SIG-M5 treated with dmso at 0.1 percent for 504 hours (cell line): ENCODE data around the gene NR3C2.

Experiments
- DNase-seq: peaks from one replicate; lab custom pipeline; 2025; ENCODE audit not compliant: unreplicated experiment; lab: John Stamatoyannopoulos, UW

NR3C2 gene

DNA sequence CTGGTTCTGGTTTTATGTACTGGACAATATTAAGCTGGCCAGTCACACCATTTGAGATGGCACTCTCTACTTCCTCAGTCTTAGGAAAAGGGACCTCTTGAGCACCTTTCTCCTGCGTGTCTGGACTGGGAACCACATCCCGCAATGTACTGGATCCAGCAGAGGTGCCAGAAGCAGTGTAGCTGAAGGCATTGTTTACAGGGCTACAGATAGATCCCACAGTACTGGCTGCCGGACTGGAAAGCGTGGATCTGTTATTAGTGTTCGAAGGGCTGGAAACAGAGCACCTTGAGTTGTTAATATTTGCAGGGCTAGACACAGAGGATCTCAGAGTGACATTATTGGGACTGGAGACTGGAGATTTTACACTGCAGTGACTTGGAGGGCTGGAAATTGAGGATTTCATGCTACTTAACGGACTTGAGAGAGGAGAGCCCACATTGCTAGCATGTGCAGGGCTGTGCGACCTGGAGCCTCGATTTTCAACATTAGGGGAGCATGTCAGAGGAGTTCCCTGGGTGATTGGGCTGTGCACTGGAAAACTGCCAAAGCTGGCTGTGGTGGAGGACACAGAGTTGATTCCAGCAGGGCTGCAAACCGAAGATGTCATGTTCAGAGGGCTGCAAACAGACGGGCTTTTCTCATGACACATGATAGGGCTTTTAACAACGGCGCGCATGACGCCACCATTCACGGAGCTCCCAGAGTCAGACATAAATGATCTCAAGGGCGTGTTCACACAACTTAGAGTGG lies 6.4 kb downstream of the NR3C2 start:
- DNase-seq, result no peak

GRCh38 chr4:148434075-148434773 lies 8.0 kb downstream of the NR3C2 start:
- no peak for DNase-seq

DNA sequence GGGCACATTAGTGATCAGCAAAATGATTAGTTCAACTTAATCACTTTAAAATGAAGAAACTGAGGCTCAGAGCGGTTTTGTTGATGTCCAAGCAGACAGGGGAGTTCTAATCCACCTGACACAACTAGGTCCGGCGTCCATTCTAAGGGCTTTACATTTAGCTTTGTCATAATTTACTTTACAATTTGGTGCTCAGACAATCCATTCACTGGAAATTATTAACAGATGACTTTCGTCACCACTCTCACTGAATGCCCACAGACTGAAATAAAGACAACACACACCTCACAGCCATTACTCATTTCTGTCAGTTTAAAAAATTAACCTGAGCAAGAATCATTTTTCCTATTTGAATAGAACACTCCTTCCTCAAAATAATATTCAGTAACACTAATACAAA lies 10.8 kb downstream of the NR3C2 start:
- no peak for DNase-seq

GRCh38 chr4:148430854-148431253 lies 11.4 kb downstream of the NR3C2 start:
- no peak for DNase-seq

DNA sequence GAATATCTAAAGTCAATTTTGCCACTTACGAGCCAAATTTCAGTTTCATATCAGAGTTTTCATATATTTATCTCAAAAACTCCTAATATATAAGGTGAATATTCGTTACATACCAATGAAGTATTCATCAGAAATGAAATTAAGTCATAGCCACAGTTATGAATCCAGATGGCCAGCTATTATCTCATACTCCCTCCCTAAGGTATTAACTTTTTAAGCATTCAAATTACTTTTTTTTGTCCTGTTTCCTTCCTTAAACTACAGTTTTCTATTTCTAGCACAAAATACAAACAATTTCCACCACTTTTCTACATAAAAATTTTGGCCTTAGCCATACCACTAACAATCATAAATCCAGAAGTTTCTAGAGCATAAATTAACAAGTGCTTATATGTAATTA lies 13.0 kb downstream of the NR3C2 start:
- DNase-seq, result no peak

DNA sequence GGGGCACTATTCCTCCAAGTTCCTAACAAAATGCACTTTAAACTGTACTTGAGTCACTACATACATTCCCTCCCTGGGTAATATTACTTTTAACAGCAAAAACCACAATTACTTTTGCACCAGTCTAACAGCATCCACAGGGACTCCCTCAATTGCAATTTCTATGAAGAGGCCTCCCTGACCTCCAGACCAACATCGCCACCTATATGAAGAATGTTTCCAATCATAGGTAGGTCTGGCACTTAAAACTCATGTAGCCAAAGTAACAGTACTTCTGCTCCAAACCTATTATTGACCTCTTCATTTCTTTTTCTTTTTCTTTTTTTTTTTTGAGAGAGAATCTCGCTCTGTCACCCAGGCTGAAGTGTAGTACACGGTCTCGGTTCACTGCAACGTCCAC lies 15.6 kb downstream of the NR3C2 start:
- no peak for DNase-seq

DNA sequence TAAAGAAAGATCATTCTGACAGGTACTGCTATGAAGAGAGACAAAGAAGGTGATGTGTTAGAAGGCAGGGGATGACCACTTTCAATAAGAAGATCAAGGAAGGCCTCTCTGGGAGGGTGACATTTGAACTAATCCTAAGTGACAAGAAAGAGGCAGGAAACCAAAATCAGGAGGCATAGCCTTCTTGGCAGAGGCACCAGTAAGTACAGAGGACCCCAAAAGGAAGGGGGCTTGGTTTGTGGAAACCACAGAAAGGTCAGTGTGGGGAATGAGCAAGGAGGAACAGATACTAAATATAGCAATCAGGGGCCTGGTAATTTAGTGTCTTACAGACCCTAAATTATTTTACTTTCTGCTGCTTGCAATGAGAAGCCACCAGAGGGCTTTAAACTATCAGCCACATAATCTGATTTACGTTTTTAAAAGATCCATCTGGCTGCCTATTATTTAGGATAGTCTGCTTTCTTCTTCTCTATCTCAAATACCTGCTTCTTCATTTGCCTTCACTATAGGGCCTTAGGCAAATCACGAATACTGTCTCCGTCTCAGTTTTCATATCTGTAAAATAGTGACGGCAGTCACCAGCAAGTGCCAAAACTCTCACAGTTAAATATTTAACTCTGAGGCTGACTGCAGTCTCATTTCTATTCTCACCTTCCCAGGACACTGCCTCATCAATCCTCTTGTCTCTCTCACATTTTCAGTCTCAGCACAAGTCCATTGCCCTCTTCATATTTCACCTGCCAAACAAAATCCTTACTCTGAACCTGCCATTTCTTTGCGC lies 16.7 kb downstream of the NR3C2 start:
- no peak for DNase-seq

DNA sequence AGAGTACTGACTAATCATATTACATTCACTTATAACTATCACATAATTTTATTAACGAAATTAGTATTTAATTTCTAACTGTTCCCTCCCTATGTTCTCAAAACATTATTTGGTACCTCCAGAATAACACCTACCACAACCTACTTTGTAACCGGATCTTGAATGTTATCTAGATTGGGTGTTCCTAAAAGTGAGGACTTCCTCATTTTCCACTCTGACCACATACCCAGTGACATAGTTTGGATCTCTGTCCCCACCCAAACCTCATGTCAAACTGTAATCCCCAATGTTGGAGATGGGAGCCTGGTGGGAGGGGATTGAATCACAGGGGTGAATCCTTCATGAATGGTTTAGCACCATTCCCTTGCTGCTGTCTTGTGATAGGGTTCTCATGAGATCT lies 21.8 kb downstream of the NR3C2 start:
- DNase-seq, result no peak

DNA sequence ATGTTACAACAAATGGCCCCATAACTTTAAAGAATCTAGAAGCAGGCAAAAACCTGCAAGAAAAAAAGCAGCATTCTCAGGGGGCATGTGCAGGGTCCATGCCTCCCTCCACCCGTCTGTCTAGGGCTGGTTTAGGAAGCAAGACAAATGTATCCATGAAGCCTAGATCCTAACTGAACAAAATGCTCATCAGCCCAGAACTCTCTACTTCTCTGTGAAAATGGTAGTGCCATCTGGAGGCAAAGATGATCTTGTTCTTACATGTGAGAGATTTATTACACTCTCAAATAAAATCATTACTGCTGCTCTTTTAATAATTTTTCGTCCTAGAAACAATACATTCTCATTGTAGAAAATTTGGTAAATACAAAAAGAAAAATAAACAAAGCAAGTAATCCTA lies 26.7 kb downstream of the NR3C2 start:
- DNase-seq, result no peak

DNA sequence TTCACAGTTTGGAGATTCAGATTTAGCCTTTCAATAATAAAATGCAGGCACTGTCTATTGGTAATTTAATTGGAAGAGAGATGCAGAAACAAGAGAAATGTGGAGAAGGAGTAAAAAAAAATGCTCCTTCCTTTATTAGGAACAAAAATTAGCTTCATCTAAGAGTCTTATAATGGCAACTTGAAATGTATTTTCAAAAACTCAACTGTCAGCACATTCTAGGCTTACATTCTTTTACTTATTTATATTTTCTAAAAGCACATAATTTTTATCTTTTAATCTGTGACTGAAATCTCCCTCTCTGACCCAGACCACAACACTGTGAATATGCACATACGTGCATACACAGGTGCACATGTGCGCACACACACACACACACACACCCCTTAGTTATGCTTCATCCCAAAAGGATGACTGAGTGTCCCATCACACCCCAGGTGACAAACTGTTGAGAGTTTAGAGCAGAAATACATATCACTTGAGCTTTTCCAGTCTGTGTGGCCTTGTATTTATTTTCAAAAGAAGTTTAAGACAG lies 29.7 kb downstream of the NR3C2 start:
- no peak for DNase-seq

DNA sequence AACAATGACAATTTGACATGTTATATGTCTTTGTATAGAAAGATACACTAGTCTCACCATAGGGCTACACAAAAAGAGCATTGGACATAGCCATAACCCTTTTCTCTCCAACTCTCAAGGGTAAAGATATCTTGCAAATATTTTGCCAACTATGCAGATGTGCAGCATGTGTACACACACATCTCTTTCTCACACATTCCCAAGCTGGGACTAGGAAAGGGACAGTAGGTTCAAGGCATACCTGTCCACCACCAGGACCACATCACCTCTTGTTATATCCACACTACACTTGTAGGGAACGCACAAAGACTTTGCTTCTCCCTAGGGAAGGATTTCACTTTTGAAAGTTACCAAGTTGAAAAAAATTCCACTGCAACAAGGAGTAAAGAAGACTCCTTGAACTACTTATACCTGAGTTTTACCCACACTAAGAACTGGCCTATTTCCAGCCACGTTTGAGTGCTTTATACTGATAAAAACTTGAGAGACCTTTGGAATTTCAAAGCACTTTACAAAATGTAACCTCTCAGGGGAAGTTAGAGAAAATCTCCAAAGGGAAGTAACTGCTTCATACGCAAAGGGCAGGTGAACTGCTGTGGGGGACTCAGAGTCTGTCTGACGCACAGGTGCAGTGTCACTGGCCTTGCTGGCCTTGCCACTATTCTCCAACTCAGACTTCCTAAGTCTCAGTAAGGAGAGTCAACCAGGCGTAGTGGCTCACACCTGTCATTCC lies 36.9 kb downstream of the NR3C2 start:
- DNase-seq, result no peak

DNA sequence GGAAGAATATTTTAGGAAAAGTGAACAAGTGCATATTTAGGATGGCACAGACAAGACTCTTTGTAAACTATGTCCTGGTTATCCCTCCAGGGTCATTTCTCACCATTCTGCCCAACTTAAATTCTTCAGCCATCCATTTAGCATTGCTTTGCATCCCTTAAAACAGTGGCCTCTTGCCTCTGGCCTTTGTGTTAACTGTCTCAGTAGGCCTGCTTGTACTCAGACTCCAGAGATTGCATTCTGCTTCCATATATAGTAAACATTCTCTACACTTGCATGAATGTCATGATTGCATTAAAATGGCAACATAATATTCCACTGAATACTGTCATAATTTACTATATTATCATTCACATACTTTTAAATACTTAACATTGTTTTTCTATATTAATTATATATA lies 43.2 kb downstream of the NR3C2 start:
- no peak for DNase-seq

DNA sequence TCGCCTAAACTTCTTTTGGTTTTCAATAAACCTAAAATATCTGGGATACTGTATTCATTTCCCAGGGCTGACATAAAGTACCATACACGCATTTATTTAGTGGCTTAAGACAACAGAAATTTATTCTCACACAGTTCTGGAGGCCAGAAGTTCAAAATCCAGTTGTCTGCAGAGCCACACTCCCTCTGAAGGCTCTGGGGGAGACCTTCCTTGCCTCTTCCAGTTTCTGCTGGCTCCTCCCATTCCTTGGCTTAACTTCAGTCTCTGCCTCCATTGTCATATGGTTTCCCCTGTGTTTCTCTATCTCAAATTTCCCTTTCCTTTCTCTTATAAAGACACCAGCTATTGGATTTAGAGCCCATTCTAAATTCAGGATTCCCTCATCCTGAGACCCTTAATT lies 44.4 kb downstream of the NR3C2 start:
- DNase-seq, result no peak

DNA sequence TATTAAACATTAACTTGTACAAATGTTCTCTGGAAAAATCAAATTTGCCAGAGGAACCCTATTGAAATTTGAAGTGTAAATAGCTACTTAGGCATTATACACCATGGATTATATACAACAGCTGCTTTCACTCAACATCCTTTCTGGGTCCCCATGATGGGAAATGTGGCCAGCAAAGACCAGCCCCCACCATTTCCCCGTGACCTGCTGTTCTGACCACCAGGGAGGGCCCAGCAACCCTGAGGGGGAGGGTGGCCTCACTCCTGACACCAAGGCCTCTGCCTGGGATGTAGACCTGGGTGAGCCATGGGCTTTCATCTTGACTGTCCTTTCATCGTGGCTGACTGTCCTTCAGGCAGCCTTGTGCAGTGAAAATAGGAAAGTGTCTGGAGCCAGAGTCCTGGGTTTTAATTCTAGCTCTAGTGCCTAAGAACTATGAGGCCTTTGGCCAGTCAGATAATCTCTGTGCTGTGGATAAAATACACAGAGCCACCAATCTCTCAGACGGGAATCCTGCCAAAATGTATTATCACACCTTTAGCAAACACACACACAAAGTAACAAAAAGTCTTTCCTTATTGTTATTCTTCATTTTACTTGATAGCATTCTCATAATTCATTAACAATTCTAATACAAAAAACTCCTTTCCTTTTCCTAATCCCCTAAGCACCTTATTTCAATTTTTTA lies 45.1 kb downstream of the NR3C2 start:
- no peak for DNase-seq

DNA sequence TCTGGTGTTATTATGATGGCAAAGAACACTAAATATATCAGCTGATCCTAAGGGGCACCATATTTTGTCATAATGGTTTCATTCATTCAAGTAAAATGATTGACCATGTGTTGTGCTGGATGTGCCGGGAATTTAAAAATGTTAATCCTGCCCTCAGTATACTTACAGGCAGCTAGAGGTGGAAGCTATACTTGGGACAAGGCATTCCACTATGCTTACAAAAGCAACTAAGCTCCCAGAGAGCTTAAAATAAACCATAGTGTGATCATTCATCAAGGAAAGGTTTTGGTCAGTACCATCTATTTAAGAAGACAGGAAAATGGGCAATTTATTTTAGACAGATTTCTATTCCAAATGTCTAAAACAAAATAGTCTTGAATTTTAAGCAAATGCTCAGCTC lies 46.4 kb downstream of the NR3C2 start:
- DNase-seq, result no peak

DNA sequence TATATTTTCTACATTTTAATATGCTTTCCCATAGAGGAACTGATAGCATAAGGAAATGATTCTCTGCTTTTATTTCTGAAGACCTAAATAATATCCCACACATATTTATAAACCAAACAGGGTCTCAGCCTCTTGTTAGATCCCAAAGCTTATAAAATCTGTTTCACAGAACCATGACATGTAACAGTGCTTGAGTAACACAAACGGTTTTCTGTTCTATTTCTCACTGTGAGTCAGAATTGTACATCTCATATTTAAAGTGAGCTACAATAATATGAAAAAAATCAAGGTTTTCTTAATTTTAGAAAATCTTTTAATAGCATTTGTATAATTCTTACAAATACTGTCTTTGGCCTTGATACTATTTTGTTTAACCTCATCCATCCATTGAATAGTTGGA lies 51.2 kb downstream of the NR3C2 start:
- no peak for DNase-seq

DNA sequence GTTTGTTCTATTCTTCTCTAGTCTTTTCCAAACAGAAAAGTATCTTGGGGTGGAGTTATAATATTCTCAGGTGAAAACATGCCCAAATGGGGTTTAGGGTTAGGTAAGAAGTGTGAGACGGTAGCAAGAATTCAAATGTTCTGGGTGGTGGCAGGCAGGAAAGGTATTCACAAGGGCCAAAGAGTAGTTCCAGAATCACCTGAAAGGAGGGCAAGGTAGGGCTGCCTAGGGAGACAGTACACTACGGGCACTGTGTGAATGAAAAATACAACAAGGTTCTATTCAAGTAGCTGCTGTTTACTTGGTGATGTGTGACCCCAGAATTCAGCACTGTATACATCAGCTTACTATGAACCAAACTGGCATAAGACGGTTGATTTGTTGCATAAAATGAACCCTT lies 51.9 kb downstream of the NR3C2 start:
- DNase-seq, result no peak

- DNase-seq, result no peak
These were observed 61.9 kb downstream of the NR3C2 start for GRCh38 chr4:148380291-148380690.

- DNase-seq, result peak; percentile 1
These were observed 66.1 kb downstream of the NR3C2 start for GRCh38 chr4:148376151-148376550.

DNA sequence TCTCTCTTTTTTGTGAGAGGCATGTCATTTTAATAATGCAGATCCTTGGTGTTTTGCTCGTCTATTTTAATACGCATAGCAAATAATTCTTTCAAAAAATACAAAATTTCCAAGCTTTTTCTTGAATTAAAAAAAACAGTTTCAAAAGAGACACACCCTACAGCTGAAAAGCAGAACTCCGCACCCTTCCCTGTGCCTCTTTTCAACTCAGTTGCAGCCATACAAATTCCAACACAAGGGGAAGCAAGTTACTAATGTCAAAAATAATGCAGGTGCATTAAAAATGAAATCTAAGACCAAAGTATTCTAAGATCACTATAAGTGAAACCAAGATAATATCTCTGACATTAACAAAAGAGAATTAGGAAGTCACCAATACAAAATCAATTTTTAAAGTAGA lies 66.6 kb downstream of the NR3C2 start:
- DNase-seq, result no peak

DNA sequence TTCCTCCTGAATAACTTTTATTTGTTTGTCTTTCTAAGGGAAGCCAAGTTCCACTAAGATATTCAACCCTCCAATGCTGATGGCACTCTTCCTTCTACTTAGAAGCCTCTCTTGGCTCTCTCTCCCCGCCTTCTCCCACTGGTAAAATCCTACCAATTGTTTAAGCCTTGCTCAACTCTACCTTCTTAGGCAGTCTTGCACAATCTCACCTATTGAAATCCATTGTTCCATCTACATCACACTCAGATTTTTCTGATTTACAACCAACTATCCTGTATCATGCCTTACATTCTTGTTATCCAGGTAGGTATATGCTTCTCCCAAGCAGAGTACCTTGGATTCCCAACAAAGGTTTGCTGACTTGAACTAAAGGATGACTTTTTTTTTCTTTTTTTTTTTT lies 69.1 kb downstream of the NR3C2 start:
- DNase-seq, result no peak
